ENCODE measurements around the gene SPATA7. TPM values are rescaled to one million over a fixed set of nuclear protein-coding genes. Genes with fewer than 3 reads are reported as not detected.

Gene SPATA7
- polyA plus RNA-seq, 2 donors: 2.0 to 2.1 TPM

GRCh38 chr14:88392609-88393008 lies 7.2 kb downstream of the SPATA7 start:
- H3K4me3 ChIP-seq (ENCODE audit: low read depth in 1 of 2, low read length in 2 of 2): no peak overlapping the region
- 93 to 96% methylated on average over 2 of the region's 2 CpGs for WGBS, 2 donors
- H3K27me3 ChIP-seq (ENCODE audit: control insufficient read depth in 1 of 2, insufficient read depth in 2 of 2, low read length in 2 of 2): no peaks in the 10 kb centered on the region

GRCh38 chr14:88411039-88411438 lies 25.6 kb downstream of the SPATA7 start:
- Histone ChIP-seq H3K4me1 (ENCODE audit: control insufficient read depth in 2 of 2, insufficient read depth in 2 of 2, low read length in 1 of 2) (no peaks in the 10 kb centered on the region), H3K27ac (ENCODE audit: low read depth in 2 of 2, low read length in 1 of 2) (no peak overlapping the region), H3K4me3 (ENCODE audit: low read depth in 1 of 2, low read length in 2 of 2) (no peak overlapping the region), H3K27me3 (ENCODE audit: control insufficient read depth in 1 of 2, insufficient read depth in 2 of 2, low read length in 2 of 2) (no peaks in the 10 kb centered on the region), H3K9me3 (ENCODE audit: control insufficient read depth in 2 of 2, insufficient read depth in 1 of 2, low read depth in 1 of 2, low read length in 1 of 2) (peaks cover 0 to 2% of the 10 kb centered on the region in 2 donors), H3K36me3 (ENCODE audit: control insufficient read depth in 2 of 2, insufficient read depth in 2 of 2, low read length in 1 of 2) (peaks cover 0 to 2% of the 10 kb centered on the region in 2 donors)
- WGBS, 2 donors: 96% methylated on average over 5 of the region's 5 CpGs

More at GRCh38 chr14:88392609-88393008, 7.2 kb downstream of the SPATA7 start:
- Histone ChIP-seq H3K27ac (ENCODE audit: low read depth in 2 of 2, low read length in 1 of 2) (no peak overlapping the region), H3K9me3 (ENCODE audit: control insufficient read depth in 2 of 2, insufficient read depth in 1 of 2, low read depth in 1 of 2, low read length in 1 of 2) (no peaks in the 10 kb centered on the region), H3K4me1 (ENCODE audit: control insufficient read depth in 2 of 2, insufficient read depth in 2 of 2, low read length in 1 of 2) (no peaks in the 10 kb centered on the region), H3K36me3 (ENCODE audit: control insufficient read depth in 2 of 2, insufficient read depth in 2 of 2, low read length in 1 of 2) (peaks cover 0 to 3% of the 10 kb centered on the region in 2 donors)

GRCh38 chr14:88417594-88417993 lies 32.1 kb downstream of the SPATA7 start:
- Histone ChIP-seq H3K4me1 (ENCODE audit: control insufficient read depth in 2 of 2, insufficient read depth in 2 of 2, low read length in 1 of 2) (no peaks in the 10 kb centered on the region), H3K36me3 (ENCODE audit: control insufficient read depth in 2 of 2, insufficient read depth in 2 of 2, low read length in 1 of 2) (no peaks in the 10 kb centered on the region), H3K27ac (ENCODE audit: low read depth in 2 of 2, low read length in 1 of 2) (no peak overlapping the region), H3K27me3 (ENCODE audit: control insufficient read depth in 1 of 2, insufficient read depth in 2 of 2, low read length in 2 of 2) (no peaks in the 10 kb centered on the region), H3K4me3 (ENCODE audit: low read depth in 1 of 2, low read length in 2 of 2) (no peak overlapping the region), H3K9me3 (ENCODE audit: control insufficient read depth in 2 of 2, insufficient read depth in 1 of 2, low read depth in 1 of 2, low read length in 1 of 2) (peaks cover 0 to 2% of the 10 kb centered on the region in 2 donors)

GRCh38 chr14:88420187-88420586 lies 34.7 kb downstream of the SPATA7 start:
- no peak overlapping the region for H3K27ac ChIP-seq (ENCODE audit: low read depth in 2 of 2, low read length in 1 of 2)
- no peaks in the 10 kb centered on the region for H3K27me3 ChIP-seq (ENCODE audit: control insufficient read depth in 1 of 2, insufficient read depth in 2 of 2, low read length in 2 of 2)
- WGBS, 2 donors: 78 to 94% methylated on average over 3 of the region's 3 CpGs
- H3K4me1 ChIP-seq (ENCODE audit: control insufficient read depth in 2 of 2, insufficient read depth in 2 of 2, low read length in 1 of 2): no peaks in the 10 kb centered on the region
- no peaks in the 10 kb centered on the region for H3K36me3 ChIP-seq (ENCODE audit: control insufficient read depth in 2 of 2, insufficient read depth in 2 of 2, low read length in 1 of 2)
- H3K4me3 ChIP-seq (ENCODE audit: low read depth in 1 of 2, low read length in 2 of 2): no peak overlapping the region
- H3K9me3 ChIP-seq (ENCODE audit: control insufficient read depth in 2 of 2, insufficient read depth in 1 of 2, low read depth in 1 of 2, low read length in 1 of 2): peaks cover 0 to 2% of the 10 kb centered on the region in 2 donors

GRCh38 chr14:88421286-88421685 lies 35.8 kb downstream of the SPATA7 start:
- Histone ChIP-seq H3K9me3 (ENCODE audit: control insufficient read depth in 2 of 2, insufficient read depth in 1 of 2, low read depth in 1 of 2, low read length in 1 of 2) (peaks cover 0 to 2% of the 10 kb centered on the region in 2 donors), H3K4me3 (ENCODE audit: low read depth in 1 of 2, low read length in 2 of 2) (no peak overlapping the region), H3K27ac (ENCODE audit: low read depth in 2 of 2, low read length in 1 of 2) (no peak overlapping the region), H3K27me3 (ENCODE audit: control insufficient read depth in 1 of 2, insufficient read depth in 2 of 2, low read length in 2 of 2) (no peaks in the 10 kb centered on the region), H3K4me1 (ENCODE audit: control insufficient read depth in 2 of 2, insufficient read depth in 2 of 2, low read length in 1 of 2) (no peaks in the 10 kb centered on the region), H3K36me3 (ENCODE audit: control insufficient read depth in 2 of 2, insufficient read depth in 2 of 2, low read length in 1 of 2) (no peaks in the 10 kb centered on the region)
- WGBS, 2 donors: 91 to 99% methylated on average over 4 of the region's 4 CpGs

GRCh38 chr14:88422047-88422446 lies 36.6 kb downstream of the SPATA7 start:
- no peak overlapping the region for H3K4me3 ChIP-seq (ENCODE audit: low read depth in 1 of 2, low read length in 2 of 2)
- H3K9me3 ChIP-seq (ENCODE audit: control insufficient read depth in 2 of 2, insufficient read depth in 1 of 2, low read depth in 1 of 2, low read length in 1 of 2): peaks cover 0 to 2% of the 10 kb centered on the region in 2 donors
- no peak overlapping the region for H3K27ac ChIP-seq (ENCODE audit: low read depth in 2 of 2, low read length in 1 of 2)
- H3K4me1 ChIP-seq (ENCODE audit: control insufficient read depth in 2 of 2, insufficient read depth in 2 of 2, low read length in 1 of 2): no peaks in the 10 kb centered on the region
- no peaks in the 10 kb centered on the region for H3K36me3 ChIP-seq (ENCODE audit: control insufficient read depth in 2 of 2, insufficient read depth in 2 of 2, low read length in 1 of 2)
- no peaks in the 10 kb centered on the region for H3K27me3 ChIP-seq (ENCODE audit: control insufficient read depth in 1 of 2, insufficient read depth in 2 of 2, low read length in 2 of 2)

- Histone ChIP-seq H3K36me3 (ENCODE audit: control insufficient read depth in 2 of 2, insufficient read depth in 2 of 2, low read length in 1 of 2) (no peaks in the 10 kb centered on the region), H3K4me3 (ENCODE audit: low read depth in 1 of 2, low read length in 2 of 2) (no peak overlapping the region), H3K27me3 (ENCODE audit: control insufficient read depth in 1 of 2, insufficient read depth in 2 of 2, low read length in 2 of 2) (no peaks in the 10 kb centered on the region), H3K4me1 (ENCODE audit: control insufficient read depth in 2 of 2, insufficient read depth in 2 of 2, low read length in 1 of 2) (no peaks in the 10 kb centered on the region), H3K27ac (ENCODE audit: low read depth in 2 of 2, low read length in 1 of 2) (no peak overlapping the region), H3K9me3 (ENCODE audit: control insufficient read depth in 2 of 2, insufficient read depth in 1 of 2, low read depth in 1 of 2, low read length in 1 of 2) (no peaks in the 10 kb centered on the region)
- 63 to 80% methylated on average over 3 of the region's 3 CpGs for WGBS, 2 donors
Measured at GRCh38 chr14:88422919-88423650, 37.6 kb downstream of the SPATA7 start.

- Histone ChIP-seq H3K9me3 (ENCODE audit: control insufficient read depth in 2 of 2, insufficient read depth in 1 of 2, low read depth in 1 of 2, low read length in 1 of 2) (no peaks in the 10 kb centered on the region), H3K4me3 (ENCODE audit: low read depth in 1 of 2, low read length in 2 of 2) (no peak overlapping the region), H3K27ac (ENCODE audit: low read depth in 2 of 2, low read length in 1 of 2) (no peak overlapping the region), H3K4me1 (ENCODE audit: control insufficient read depth in 2 of 2, insufficient read depth in 2 of 2, low read length in 1 of 2) (no peaks in the 10 kb centered on the region), H3K36me3 (ENCODE audit: control insufficient read depth in 2 of 2, insufficient read depth in 2 of 2, low read length in 1 of 2) (no peaks in the 10 kb centered on the region), H3K27me3 (ENCODE audit: control insufficient read depth in 1 of 2, insufficient read depth in 2 of 2, low read length in 2 of 2) (no peaks in the 10 kb centered on the region)
Measured at GRCh38 chr14:88424573-88424972, 39.1 kb downstream of the SPATA7 start.

GRCh38 chr14:88426271-88426670 lies 40.8 kb downstream of the SPATA7 start:
- no peak overlapping the region for H3K27ac ChIP-seq (ENCODE audit: low read depth in 2 of 2, low read length in 1 of 2)
- no peaks in the 10 kb centered on the region for H3K4me1 ChIP-seq (ENCODE audit: control insufficient read depth in 2 of 2, insufficient read depth in 2 of 2, low read length in 1 of 2)
- no peaks in the 10 kb centered on the region for H3K9me3 ChIP-seq (ENCODE audit: control insufficient read depth in 2 of 2, insufficient read depth in 1 of 2, low read depth in 1 of 2, low read length in 1 of 2)
- H3K27me3 ChIP-seq (ENCODE audit: control insufficient read depth in 1 of 2, insufficient read depth in 2 of 2, low read length in 2 of 2): no peaks in the 10 kb centered on the region
- no peaks in the 10 kb centered on the region for H3K36me3 ChIP-seq (ENCODE audit: control insufficient read depth in 2 of 2, insufficient read depth in 2 of 2, low read length in 1 of 2)
- WGBS, 2 donors: 75 to 77% methylated on average over 7 of the region's 7 CpGs
- no peak overlapping the region for H3K4me3 ChIP-seq (ENCODE audit: low read depth in 1 of 2, low read length in 2 of 2)

- H3K27ac ChIP-seq (ENCODE audit: low read depth in 2 of 2, low read length in 1 of 2): no peak overlapping the region
- no peaks in the 10 kb centered on the region for H3K36me3 ChIP-seq (ENCODE audit: control insufficient read depth in 2 of 2, insufficient read depth in 2 of 2, low read length in 1 of 2)
- 84 to 87% methylated on average over 2 of the region's 2 CpGs for WGBS, 2 donors
- H3K4me3 ChIP-seq (ENCODE audit: low read depth in 1 of 2, low read length in 2 of 2): no peak overlapping the region
- no peaks in the 10 kb centered on the region for H3K9me3 ChIP-seq (ENCODE audit: control insufficient read depth in 2 of 2, insufficient read depth in 1 of 2, low read depth in 1 of 2, low read length in 1 of 2)
- no peaks in the 10 kb centered on the region for H3K4me1 ChIP-seq (ENCODE audit: control insufficient read depth in 2 of 2, insufficient read depth in 2 of 2, low read length in 1 of 2)
- no peaks in the 10 kb centered on the region for H3K27me3 ChIP-seq (ENCODE audit: control insufficient read depth in 1 of 2, insufficient read depth in 2 of 2, low read length in 2 of 2)
Measured at GRCh38 chr14:88430976-88431375, 45.5 kb downstream of the SPATA7 start.
